COR-L47 (cell line): ENCODE measurements around the gene ARRDC3.
A peak's percentile ranks its signal among the peaks of the same experiment; 100 is the strongest.
"Not testable (repeated sequence)": the region's sequence is repeated elsewhere in the genome, so short reads cannot be mapped to it uniquely, and the experiment has no call there.

Experiments
- DNase-seq: peaks from one replicate; lab custom pipeline; 2025; lab: John Stamatoyannopoulos, UW

ARRDC3 gene

DNA sequence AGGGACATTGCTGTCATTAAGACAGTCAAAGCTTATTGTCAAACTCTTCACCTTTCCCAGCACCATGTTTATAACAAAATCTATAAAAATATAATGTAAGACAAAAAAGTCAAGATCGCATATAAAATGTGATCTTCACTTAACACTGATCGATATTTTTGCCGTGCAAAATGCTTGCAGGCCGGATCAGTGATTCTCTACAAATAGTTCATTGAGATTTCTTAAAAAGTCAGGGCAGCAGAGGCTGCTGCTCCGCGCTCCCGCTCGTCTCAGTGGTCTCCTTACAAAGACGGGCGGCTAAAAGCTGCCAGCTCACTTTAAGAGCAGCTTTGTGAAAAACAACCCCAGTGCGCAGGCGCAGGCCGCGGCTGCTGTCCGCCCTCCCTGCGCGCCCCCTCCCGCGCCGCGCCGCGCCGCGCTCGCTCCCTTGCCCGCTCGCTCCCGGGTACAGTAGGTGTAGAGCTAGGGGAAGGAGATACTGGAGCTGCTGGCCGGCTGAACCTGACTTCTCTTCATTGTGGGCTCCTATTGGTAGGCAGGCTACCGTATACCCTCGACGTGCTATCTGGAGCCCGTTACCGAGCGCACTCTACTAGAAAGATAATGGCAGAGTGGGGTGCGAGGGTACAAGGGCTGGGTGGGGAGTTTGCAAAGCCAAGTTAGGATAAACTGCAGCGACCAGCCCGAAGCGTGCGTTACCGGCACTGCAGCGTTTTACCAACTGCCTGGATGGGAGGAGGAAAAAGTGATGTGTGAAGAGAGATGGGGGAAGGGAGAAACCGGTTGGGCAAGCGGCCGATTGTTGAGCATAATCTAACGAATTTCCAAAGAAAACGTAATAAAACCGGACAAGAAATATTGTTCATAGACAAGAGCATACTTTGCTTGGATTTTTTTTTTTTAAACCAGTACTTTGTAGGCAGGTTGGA, at the start of gene ARRDC3:
Gene ARRDC3, minus strand, starts transcription at position 291 of the 929 bp plus-strand sequence. Its CDS starts 225 bp downstream, at position 66.
- DNase-seq = peak; percentile 96

- DNase-seq = no peak
These were observed 47.8 kb upstream of the ARRDC3 start for GRCh38 chr5:91430949-91431348.

- no peak for DNase-seq
These were observed 41.7 kb upstream of the ARRDC3 start for GRCh38 chr5:91424638-91425436.

GRCh38 chr5:91423871-91424270, 40.8 kb upstream of the ARRDC3 start:
- DNase-seq = no peak

DNA sequence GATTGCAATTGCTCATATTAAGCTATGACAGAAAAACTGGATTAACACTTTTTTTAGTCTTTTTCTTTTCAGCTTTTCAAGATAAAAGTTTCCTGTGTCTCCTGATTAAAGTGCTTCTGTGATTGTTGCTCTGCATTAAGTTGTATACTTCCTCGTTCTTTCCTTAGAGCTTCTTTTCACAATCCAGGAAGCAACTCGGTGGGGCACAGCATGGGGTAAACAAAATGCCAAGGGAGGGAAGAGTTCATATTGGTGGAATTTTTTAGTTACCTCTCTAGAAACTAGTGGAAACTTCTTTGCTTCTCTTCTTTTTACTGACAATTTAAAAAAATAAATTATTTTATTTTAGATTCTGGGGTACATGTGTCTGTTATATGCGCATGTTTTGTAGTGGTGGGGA, 37.8 kb upstream of the ARRDC3 start:
- DNase-seq = no peak

- DNase-seq = peak; percentile 57
These were observed 36.7 kb upstream of the ARRDC3 start for GRCh38 chr5:91419571-91420537.

- no peak for DNase-seq
These were observed 36.0 kb upstream of the ARRDC3 start for GRCh38 chr5:91419136-91419535.

GRCh38 chr5:91418158-91418557, 35.0 kb upstream of the ARRDC3 start:
- no peak for DNase-seq

DNA sequence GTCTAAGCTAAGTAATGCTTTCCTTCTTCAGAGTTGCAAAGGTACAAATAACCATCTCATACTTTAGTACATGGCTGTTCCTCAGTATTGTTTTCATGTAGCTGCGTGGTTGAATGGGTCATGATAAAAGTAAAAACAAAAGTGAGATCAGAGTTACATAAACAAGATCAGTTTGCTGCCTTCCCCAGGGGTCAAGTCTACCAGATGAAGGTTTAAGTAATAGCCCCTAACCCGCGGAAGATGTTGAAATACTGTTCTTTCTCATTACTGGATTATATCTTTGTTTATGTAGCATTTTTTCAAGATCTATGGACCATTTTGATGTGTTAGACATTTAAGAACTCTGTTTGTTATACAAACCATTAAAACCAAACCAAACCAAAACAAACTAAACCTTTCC, 34.1 kb upstream of the ARRDC3 start:
- no peak for DNase-seq

- no peak for DNase-seq
These were observed 33.4 kb upstream of the ARRDC3 start for GRCh38 chr5:91416491-91416890.

- no peak for DNase-seq
These were observed 26.2 kb upstream of the ARRDC3 start for GRCh38 chr5:91409304-91409703.

- DNase-seq = no peak
These were observed 25.6 kb upstream of the ARRDC3 start for GRCh38 chr5:91408710-91409109.

DNA sequence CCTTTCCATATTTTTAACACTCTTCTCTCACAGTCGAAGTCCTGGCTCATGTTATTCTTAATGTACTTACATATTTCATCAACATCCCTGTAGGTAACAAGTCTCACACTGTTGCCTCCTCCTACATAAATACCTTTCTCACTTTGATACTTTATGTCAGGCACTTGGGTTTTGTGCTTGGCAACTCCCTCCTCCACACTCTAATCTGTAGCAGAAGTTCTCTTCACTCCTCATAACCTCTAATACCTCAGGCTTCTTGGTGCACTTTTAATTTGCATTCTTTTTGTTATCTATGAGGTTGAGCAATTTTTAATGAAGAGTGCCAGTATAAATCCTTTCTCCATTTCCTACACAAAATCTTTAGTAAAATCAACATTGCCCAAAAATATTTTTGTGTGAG, 24.1 kb upstream of the ARRDC3 start:
- no peak for DNase-seq

- no peak for DNase-seq
These were observed 20.3 kb upstream of the ARRDC3 start for GRCh38 chr5:91403438-91403837.

- no peak for DNase-seq
These were observed 18.1 kb upstream of the ARRDC3 start for GRCh38 chr5:91401175-91401574.

- DNase-seq = no peak
These were observed 14.7 kb upstream of the ARRDC3 start for GRCh38 chr5:91397791-91398190.

GRCh38 chr5:91390268-91390667, 7.2 kb upstream of the ARRDC3 start:
- no peak for DNase-seq

DNA sequence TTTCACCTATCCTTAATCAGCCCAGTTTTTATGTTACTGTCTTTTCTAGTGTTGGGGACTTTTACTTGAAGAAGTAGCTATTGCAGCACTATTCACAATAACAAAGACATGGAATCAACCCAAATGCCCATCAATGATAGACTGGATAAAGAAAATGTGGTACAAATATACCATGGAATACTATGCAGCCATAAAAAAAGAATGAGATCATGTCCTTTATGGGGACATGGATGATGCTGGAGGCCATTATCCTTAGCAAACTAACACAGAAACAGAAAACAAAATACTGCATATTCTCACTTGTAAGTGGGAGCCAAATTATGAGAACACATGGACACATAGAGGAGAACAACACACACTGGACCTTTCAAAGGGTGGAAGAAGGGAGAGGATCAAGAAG, 6.4 kb upstream of the ARRDC3 start:
- not testable (repeated sequence) for DNase-seq

DNA sequence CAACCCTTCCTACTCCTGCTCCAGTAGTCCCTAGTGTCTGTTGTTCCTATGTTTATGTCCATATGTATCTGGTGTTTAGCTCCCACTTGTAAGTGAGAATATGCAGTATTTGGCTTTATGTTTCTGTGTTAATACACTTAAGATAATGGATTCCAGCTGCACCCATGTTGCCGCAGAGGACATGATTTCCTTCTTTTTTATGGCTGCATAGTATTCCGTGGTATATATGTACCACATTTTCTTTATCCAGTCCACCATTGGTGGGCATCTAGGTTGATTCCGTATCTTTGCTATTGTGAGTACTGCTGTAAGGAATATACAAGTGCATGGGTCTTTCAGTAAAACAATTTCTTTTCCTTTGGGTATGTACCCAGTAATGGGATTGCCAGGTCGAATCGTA, 5.2 kb upstream of the ARRDC3 start:
- DNase-seq = no peak

DNA sequence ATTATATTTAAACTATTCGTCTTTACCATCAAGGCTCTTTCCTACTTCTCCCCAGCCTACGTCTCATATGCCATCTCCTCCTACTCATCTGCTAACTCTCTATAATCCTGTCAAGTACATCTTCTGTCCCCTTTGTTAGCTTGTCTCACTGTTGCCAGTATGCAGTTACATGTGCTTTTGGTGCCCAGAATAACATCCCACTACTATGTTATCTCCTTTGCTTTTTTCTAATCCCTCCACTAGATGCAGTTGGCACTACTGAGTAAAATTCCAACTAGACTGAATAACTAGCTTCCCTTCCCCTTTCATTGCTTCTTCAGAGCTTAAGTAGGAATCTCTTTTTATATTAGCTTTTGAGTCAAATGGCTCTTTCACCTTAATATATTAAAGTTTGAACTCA, 3.0 kb upstream of the ARRDC3 start:
- no peak for DNase-seq

DNA sequence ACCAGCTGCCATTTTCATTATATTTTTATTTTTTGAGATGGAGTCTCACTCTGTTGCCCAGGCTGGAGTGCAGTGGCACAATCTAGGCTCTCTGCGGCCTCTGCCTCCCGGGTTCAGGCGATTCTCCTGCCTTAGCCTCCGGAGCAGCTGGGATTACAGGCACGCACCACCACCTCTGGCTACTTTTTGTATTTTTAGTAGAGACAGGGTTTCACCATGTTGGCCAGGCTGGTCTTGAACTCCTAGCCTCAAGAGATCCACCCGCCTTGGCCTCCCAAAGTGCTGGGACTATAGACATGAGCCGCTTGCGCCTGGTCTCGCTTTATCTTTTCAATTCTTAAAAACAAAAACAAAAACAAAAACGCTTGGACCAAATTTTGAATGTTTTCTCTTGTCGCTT, 2.5 kb upstream of the ARRDC3 start:
- not testable (repeated sequence) for DNase-seq
